SK-N-SH (cell line): ENCODE results near the gene TCF25.

ENCODE experiments used
- CTCF ChIP-seq: fragments of 200-600 bp; sonication (generic); IDR thresholded peaks from 2 replicates; pipeline ENCODE4 v1.6.1; 2017; ENCODE audit warnings: antibody characterized with exemption, mild to moderate bottlenecking, moderate library complexity
- EP300 ChIP-seq, 2 experiments: IDR thresholded peaks; 2 replicates each; pipeline versions ENCODE4 v1.4.0 to v1.6.1; 2012; ENCODE audit warnings: borderline replicate concordance in 1 of 2, low read depth in 1 of 2, low read length in 1 of 2
- EZH2phosphoT487 ChIP-seq: fragments of 200-600 bp; sonication (generic); IDR thresholded peaks from 2 replicates; pipeline ENCODE4 v1.6.1; 2017; ENCODE audit warnings: low read depth, mixed run types, mild to moderate bottlenecking, antibody characterized with exemption, moderate library complexity, borderline replicate concordance
- FOXM1 ChIP-seq: IDR thresholded peaks from 2 replicates; pipeline ENCODE4 v1.4.0; 2012; ENCODE audit warnings: low read depth, mild to moderate bottlenecking
- GABPA ChIP-seq: IDR thresholded peaks from 2 replicates; pipeline ENCODE4 v1.4.0; 2012; ENCODE audit warnings: low read depth, mild to moderate bottlenecking
- MAX ChIP-seq: IDR thresholded peaks from 2 replicates; pipeline ENCODE4 v1.4.0; 2012; ENCODE audit warnings: low read depth
- NRF1 ChIP-seq: IDR thresholded peaks from 2 replicates; pipeline ENCODE4 v1.6.1; 2012; ENCODE audit warnings: low read depth, mild to moderate bottlenecking, low read length
- PBX3 ChIP-seq: IDR thresholded peaks from 2 replicates; pipeline ENCODE4; 2012
- RFX5 ChIP-seq: IDR thresholded peaks from 2 replicates; pipeline ENCODE4 v1.6.1; 2012; ENCODE audit warnings: mild to moderate bottlenecking, improper control_type of control experiment, low read length
- RXRA ChIP-seq: IDR thresholded peaks from 2 replicates; pipeline ENCODE4 v1.4.0; 2012; ENCODE audit warnings: low read depth, mild to moderate bottlenecking, borderline replicate concordance
- TAF1 ChIP-seq: IDR thresholded peaks from 2 replicates; pipeline ENCODE4 v1.6.1; 2012; ENCODE audit warnings: low read depth, mild to moderate bottlenecking, low read length, moderate library complexity, borderline replicate concordance
- YY1 ChIP-seq: IDR thresholded peaks from 2 replicates; pipeline ENCODE4 v1.4.0; 2012; ENCODE audit warnings: low read depth, mild to moderate bottlenecking

- TF ChIP-seq CTCF = no peak
- no peak for TF ChIP-seq RXRA
- TF ChIP-seq EP300 (IDR thresholded peaks at IDR 0.05; ENCODE audit: borderline replicate concordance in 1 of 2, low read depth in 1 of 2, low read length in 1 of 2) = no peak
- TF ChIP-seq RFX5 = no peak
- no peak for TF ChIP-seq MAX
- TF ChIP-seq YY1 = no peak
- TF ChIP-seq EZH2phosphoT487 = no peak
- no peak for TF ChIP-seq GABPA
- TF ChIP-seq PBX3 = no peak
- TF ChIP-seq NRF1 = no peak
- TF ChIP-seq TAF1 = no peak
- no peak for TF ChIP-seq FOXM1
Observed at GRCh38 chr16:89900885-89901284, 27.5 kb downstream of the TCF25 start.
